Measurements from ENCODE around the gene PLA2G4E. TPM values are rescaled to one million over a fixed set of nuclear protein-coding genes. Genes with fewer than 3 reads are reported as not detected.

Gene PLA2G4E
- total RNA-seq, 1 donor from 2014 or later: not detected

DNA sequence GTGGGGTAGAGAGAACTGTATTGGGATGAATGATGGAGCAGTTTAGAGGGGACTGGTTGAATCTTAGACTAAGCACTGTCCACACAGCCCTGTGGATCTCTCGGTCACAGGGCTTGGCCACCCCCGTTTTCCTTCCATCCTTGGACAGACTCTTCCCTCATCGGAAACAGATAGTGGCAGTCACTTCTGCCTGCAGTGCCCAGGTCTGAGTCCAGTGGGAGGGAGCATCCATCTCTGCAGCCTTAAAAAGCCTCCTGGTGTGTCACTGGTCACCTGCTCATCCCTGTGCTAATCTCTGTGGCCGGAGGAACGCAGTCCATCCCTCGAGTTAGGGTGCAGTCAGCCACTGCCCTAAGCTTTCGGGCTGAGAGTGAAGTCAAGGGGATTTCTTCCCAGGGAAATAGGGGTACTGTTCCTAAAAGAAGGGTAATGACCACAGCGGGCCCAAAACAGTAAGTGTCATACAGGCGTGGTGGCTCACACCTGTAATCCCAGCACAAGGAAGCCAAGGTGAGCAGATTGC lies 41.5 kb upstream of the PLA2G4E start:
- no peak overlapping the region for H3K4me3 Mint-ChIP-seq
- DNase-seq (ENCODE audit: low read depth, low spot score): no peak
- H3K36me3 Mint-ChIP-seq (ENCODE audit: low read depth): no peaks in the 10 kb centered on the region
- TF ChIP-seq, protein P1, sequence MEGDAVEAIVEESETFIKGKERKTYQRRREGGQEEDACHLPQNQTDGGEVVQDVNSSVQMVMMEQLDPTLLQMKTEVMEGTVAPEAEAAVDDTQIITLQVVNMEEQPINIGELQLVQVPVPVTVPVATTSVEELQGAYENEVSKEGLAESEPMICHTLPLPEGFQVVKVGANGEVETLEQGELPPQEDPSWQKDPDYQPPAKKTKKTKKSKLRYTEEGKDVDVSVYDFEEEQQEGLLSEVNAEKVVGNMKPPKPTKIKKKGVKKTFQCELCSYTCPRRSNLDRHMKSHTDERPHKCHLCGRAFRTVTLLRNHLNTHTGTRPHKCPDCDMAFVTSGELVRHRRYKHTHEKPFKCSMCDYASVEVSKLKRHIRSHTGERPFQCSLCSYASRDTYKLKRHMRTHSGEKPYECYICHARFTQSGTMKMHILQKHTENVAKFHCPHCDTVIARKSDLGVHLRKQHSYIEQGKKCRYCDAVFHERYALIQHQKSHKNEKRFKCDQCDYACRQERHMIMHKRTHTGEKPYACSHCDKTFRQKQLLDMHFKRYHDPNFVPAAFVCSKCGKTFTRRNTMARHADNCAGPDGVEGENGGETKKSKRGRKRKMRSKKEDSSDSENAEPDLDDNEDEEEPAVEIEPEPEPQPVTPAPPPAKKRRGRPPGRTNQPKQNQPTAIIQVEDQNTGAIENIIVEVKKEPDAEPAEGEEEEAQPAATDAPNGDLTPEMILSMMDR (conservative IDR thresholded peaks at IDR 0.05): no peak
- peaks cover 16% of the 10 kb centered on the region for H3K27me3 Mint-ChIP-seq (ENCODE audit: low read depth)
- peaks cover 27% of the 10 kb centered on the region for H3K4me1 Mint-ChIP-seq
- H3K27ac Mint-ChIP-seq (ENCODE audit: unreplicated experiment): no peak overlapping the region
- no peaks in the 10 kb centered on the region for H3K9me3 Mint-ChIP-seq

DNA sequence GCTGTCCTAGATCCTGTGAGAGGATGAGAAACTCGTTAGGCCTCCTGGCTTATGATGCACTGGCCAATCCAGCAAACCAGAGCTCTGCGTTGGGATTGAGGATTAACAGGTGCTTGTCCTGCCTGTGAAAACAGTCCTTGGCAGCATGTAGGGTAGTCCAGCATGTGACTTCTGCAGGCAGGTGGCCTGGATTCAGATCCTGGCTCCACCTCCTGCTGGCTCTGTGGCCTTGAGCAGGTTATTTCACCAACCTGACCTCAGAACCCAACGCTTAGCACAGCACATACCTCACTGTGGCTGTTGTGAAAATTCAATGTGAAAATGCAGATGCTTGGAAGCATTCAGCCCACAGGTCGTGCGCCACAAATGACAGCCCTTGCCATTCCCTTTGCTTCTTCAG lies 40.0 kb upstream of the PLA2G4E start:
- Mint-ChIP-seq H3K9me3 (no peaks in the 10 kb centered on the region), H3K27ac (ENCODE audit: unreplicated experiment) (no peak overlapping the region), H3K4me3 (no peak overlapping the region), H3K36me3 (ENCODE audit: low read depth) (no peaks in the 10 kb centered on the region), H3K27me3 (ENCODE audit: low read depth) (peaks cover 25% of the 10 kb centered on the region), H3K4me1 (peaks cover 22% of the 10 kb centered on the region)
- TF ChIP-seq, protein P1 (conservative IDR thresholded peaks at IDR 0.05): no peak
- DNase-seq (ENCODE audit: low read depth, low spot score): no peak

DNA sequence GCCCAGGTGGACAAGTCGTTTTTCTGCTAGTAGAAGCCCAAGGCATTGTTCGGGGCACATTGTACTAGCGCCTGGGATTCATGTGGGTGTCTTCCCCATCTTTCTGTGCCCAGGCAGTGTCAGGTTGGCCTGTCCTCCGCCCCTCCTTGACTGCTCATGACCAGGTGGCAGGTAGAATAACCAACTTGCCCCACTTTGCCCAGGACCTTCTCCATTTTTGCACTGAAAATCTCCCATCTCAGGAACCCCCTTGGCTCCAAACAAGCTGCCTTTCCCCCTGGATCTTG lies 39.6 kb upstream of the PLA2G4E start:
- no peak for DNase-seq (ENCODE audit: low read depth, low spot score)
- Mint-ChIP-seq H3K27me3 (ENCODE audit: low read depth) (peaks cover 25% of the 10 kb centered on the region), H3K27ac (ENCODE audit: unreplicated experiment) (no peak overlapping the region), H3K36me3 (ENCODE audit: low read depth) (no peaks in the 10 kb centered on the region), H3K9me3 (no peaks in the 10 kb centered on the region), H3K4me1 (peaks cover 18% of the 10 kb centered on the region), H3K4me3 (no peak overlapping the region)
- TF ChIP-seq, protein P1 (conservative IDR thresholded peaks at IDR 0.05): no peak

DNA sequence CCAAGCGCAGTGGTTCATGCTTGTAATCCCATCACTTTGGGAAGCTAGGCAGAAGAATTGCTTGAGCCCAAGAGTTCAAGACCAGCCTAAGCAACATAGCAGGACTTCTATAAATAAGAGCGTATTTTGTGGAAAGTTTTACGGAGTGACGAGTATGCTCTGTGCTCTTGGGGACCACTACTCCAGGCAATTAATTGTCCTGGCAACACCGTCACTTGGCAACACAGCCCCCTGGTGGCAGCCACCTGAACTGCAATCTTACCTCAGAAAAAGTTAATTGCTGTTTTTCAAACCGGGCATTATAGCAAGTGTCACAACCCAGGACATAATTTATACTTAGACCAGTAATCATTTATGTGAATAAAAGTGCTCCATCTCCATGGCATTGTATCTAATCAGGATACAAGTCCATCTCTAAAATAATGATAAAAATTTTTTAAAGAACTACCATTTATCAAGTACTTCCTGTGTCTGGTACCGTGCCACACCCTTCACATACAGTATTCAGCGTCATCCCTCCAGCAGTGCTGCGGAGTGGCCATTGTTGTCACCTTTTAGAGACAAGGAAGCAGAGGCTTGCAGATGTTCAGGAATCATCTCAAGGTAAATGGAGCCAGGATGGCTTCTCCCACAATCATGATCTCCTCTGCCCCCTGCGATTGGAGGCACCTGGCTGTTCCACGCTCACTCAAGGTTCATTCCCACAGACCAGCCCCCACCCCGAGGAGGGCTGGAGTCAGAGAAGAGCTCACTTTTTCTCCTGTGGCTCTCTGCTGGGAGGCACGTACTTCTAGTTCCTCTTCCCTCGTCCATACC lies 39.0 kb upstream of the PLA2G4E start:
- Mint-ChIP-seq H3K27ac (ENCODE audit: unreplicated experiment) (no peak overlapping the region), H3K9me3 (no peaks in the 10 kb centered on the region), H3K4me1 (peaks cover 13% of the 10 kb centered on the region), H3K4me3 (no peak overlapping the region), H3K27me3 (ENCODE audit: low read depth) (peaks cover 30% of the 10 kb centered on the region), H3K36me3 (ENCODE audit: low read depth) (no peaks in the 10 kb centered on the region)
- peak; percentile 74 for DNase-seq (ENCODE audit: low read depth, low spot score)
- TF ChIP-seq, protein P1 (conservative IDR thresholded peaks at IDR 0.05): peak; percentile 92

DNA sequence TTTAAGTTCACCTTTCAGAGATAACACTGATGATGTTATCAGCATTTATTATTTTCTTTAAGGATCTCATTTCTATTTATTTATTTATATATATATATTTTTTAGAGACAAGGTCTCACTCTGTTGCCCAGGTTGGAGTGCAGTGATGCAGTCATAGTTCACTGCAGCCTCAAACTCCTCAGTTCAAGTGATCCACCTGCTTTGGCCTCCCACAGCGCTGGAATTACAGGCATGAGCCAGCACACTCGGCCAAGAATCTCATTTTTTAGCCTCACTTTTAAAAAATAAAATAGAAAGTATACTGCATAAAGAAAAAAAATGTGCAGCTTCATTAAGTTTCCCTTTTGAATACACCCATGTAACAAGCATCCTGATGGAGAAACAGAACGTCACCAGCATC lies 37.9 kb upstream of the PLA2G4E start:
- Mint-ChIP-seq H3K27ac (ENCODE audit: unreplicated experiment) (no peak overlapping the region), H3K9me3 (no peaks in the 10 kb centered on the region), H3K4me3 (no peak overlapping the region), H3K4me1 (peaks cover 7% of the 10 kb centered on the region), H3K36me3 (ENCODE audit: low read depth) (no peaks in the 10 kb centered on the region), H3K27me3 (ENCODE audit: low read depth) (peaks cover 33% of the 10 kb centered on the region)
- no peak for DNase-seq (ENCODE audit: low read depth, low spot score)
- TF ChIP-seq, protein P1 (conservative IDR thresholded peaks at IDR 0.05): no peak
